GM18867 (cell line): ENCODE results near the gene OCSTAMP.

Experiments
- ATAC-seq: cut with Tn5 transposase; IDR thresholded peaks from one replicate; pipeline ENCODE4 v1.9.1; 2021; ENCODE audit warnings: mild to moderate bottlenecking, moderate library complexity; ENCODE audit not compliant: unreplicated experiment

OCSTAMP gene, protein sequence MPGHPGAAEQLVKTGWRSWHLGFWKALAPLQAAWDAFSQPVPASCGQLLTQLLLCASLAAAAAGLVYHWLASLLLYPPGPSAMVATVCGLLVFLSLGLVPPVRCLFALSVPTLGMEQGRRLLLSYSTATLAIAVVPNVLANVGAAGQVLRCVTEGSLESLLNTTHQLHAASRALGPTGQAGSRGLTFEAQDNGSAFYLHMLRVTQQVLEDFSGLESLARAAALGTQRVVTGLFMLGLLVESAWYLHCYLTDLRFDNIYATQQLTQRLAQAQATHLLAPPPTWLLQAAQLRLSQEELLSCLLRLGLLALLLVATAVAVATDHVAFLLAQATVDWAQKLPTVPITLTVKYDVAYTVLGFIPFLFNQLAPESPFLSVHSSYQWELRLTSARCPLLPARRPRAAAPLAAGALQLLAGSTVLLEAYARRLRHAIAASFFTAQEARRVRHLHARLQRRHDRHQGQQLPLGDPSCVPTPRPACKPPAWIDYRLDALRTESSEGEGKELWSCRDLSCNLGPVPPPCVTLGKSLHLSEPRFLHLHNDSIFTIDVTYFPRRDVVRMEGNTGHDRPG

DNA sequence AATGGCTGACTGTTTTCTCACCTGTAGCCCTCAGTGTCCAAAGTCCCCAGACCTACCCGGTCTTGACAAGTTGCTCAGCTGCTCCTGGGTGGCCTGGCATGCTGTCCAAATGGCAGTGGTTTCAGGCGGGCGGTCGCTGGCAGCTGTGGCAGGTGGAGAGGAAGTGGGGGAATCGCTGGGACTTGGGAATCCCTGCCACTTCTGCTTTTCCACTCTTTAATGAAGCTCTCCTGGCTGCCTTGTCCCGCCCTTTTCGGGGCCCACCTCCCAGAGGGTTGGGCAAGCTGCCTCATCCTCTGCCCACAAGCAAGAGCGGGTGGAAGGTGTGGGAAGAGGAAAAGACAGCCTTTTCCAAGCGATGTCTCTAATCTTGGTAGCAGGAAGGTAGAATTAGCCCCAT is at the start of gene OCSTAMP:
TSS of gene OCSTAMP (minus strand) at position 194 of the 400 bp plus-strand sequence. CDS start at position 100, 94 bp downstream.
- ATAC-seq, result no peak

DNA sequence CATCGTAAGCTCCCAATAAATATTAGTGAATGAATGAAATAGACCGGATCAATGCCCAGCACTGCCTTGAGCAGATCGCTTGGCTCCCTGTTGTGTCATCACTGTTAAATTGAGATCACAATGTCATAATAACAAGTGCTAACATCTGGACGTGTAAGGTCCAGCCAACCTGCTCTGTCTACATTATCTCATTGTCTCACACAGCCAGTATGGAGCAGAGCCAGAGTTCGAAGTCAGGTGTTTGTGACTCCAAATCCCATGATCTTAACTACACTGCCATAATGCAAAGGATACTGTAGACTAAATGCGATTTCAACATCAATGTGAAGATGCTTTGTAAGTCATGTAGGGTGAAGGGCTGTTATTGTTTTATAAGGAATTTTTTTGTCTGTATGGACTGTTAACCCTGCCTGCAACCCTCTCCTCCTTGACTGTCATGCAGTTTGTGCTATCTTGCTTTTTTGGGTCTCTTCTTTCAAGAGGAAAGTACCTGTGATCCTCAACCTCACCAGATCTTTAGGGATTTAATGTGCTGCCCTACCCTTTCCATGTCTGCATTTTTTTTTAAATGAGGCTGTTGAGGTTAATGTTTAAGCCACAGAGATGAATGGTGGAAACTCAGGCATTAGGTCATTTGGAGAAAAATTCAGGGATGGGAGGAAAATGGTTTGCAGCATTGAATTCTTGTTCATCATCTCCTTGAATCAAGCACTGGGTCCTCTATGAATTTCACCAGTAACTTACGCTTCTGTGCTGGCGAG is 49.0 kb upstream of the OCSTAMP start:
- no peak for ATAC-seq

DNA sequence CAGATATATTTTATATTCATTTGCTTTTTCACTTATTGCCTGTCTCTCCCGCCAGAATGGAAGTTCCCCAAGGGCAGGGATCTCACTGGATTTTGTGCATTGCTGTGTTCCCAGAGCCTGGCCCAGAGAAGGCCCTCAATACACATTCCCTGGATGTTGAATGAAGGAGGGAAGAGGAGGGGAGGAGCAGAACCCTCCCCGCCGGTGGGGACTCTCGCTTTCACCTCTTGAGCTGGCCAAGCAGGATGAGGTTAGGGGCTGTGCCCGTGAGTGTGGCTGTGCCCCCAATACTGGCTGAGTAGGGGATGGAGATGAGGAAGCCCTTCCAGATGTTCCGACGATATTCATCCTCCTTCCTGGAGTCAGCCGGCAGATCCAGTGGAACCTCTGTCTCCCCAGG is 45.5 kb upstream of the OCSTAMP start:
- ATAC-seq, result no peak

DNA sequence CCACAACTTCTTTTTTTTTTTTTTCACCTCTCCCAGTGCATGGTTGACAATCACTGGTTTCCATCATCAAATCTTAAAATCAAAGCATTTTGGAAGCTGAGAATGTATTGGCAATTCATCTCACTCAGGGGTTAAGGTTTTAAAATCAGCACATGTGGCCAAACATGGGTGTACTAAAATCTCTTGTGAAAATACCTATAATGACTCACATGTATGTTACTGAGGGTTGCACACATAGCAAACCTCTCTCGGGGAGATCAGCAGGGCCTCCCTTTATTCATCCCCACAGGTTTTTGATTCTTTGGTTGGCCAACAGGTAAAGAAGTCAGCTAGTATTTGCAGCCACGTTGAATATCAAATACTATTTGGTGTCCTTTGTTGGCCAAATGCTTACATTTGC is 44.3 kb upstream of the OCSTAMP start:
- ATAC-seq, result no peak

DNA sequence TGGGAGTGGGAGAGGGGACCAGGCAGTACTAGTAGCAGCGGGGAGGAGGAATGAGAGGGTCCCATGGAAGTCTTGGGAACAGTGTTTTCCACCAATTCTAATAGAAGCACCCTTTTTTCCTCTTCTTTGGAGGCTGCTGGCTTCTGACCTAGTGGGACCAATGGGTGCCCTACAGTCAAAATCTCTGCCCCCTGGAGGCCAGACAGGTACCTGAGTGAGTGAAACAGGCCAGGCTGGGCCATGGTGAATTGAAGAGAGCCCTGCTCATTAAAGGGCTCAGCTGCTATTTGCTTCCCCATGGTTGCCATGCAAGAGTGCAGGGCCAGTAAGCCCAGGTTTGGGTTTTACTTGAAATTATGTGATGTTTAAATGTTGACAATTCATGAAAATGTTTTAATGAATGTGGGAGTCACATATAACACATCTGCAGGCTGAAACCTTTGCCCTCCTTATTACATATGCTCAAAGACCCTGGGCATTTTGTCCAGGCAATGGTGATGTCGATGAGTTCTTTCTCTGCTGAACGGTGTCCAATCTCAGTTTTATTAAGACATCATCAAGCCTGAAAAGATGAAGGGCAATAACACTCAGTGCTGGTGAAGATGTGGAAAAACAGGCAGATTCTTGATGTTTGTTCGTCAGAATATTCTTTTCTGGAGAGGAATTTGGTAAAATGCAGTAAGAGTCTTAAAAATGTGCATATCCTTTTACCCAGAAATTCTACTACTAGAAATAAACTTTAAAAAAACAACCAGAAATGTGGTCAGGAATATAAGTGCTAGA is 42.3 kb upstream of the OCSTAMP start:
- ATAC-seq, result no peak

DNA sequence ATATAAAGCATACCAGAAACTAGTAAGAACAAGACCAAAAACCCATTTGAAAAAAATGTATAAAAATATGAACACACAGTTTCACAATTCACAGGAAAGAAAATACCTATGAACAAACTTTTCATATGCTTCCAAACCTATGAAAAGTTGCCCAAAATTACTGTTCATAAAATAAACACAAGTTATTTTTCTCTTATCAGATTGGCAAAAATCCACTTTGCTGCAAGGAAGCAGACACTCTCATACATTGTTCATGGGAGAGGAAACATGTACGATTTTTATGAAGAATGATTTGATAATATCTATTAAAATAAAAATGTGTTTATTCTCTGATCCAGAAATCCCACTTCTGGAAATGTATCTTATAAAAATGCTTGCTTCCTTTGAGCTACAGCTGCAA is 40.0 kb upstream of the OCSTAMP start:
- no peak for ATAC-seq

DNA sequence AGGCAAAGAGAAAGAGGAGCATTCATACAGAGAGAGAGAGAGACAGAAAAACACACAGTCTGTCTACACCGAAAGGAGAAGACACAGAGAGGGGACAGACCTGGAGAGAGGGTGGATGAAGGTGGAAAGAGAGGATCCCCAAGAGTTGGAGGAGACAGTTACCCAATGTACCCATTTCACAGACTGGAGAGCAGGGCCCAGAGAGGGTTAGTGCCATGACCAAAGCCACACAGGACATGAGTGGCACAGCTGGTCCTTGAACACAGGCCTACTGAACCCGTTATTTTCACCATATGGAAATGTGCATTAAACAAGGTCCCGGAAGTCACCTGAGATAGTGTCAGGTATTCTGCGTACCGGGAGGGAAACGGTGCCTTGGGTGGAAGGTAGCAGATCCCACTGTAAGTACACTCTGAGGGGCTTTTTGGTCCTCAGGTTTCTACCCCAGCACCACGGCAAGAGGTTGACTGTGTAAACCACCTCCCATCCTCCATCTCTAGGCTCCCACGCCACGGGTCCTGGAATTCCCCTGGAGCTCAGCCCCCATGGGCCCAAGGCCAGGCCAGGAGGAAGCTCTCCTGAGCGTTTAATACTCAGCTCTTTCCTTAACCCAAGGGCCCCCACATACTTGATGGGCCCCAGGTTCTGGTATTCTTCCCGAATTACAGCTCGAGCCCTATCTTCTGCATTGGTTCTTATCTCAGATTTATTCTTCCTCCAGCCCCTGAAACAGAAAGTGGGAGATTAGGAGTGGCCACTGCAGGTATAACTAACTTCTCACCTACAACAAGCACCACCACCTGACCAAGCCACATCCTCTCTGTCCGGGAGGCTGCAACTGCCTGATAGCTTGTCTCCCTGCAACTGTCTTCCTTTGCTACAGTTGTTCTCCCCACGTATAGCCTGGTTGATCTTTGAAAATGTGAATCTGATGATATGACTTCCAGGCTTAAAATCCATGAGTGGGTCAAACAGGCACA is 38.4 kb upstream of the OCSTAMP start:
- no peak for ATAC-seq

DNA sequence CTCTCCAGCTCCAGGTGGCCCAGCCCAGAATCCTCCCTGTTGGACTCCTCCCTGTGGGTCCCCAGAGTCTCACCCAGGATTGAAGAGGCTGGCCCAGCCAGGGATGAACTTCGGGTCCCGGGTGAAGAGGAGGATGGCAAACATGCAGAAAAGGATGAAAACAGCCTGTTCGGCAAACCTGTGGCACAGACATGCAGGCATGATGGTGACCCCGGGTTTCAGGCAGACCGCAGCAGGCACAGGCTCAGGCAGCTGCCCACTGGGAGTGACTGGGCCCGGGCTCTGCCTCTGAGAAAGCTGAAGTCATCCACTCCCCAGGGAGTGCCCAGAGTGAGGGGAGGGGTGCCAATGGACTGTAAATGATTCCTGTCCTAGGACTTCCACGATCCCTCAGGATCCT is 37.5 kb upstream of the OCSTAMP start:
- ATAC-seq, result no peak

DNA sequence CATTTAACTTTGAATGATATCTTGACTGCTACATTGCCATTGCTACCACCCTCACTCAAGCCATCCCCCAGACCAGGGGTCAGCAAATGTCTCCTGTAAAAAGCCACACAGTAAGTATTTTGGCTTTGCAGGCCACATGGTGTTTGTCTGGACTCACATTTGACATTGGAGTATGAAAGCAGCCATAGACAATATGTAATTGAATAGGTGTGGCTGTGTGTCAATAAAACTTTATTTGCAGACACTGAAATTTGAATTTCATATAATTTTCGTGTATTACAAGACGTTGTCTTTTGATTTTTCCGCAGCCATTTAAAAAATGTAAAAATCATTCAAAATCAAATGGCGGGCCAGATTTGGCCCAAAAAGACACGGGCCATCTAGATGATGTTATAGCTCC is 36.3 kb upstream of the OCSTAMP start:
- ATAC-seq, result no peak

DNA sequence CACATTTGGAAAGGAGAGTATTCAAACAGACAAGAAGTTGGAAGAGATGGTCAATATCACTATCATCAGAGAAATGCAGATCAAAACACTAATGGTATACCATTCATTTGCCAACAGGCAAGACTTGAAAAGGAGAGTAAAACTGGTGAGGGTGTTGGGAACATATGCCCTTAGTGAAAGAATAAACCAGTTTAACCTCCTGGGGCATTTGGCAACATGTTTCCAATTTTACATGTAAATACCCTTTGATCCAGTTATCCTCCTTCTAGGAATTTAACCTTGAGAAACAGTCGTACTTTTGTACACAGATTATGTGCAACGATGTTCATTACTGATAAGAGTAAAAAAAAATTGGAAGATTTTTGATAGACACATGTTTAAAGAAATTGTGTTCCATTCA is 34.1 kb upstream of the OCSTAMP start:
- ATAC-seq, result no peak

DNA sequence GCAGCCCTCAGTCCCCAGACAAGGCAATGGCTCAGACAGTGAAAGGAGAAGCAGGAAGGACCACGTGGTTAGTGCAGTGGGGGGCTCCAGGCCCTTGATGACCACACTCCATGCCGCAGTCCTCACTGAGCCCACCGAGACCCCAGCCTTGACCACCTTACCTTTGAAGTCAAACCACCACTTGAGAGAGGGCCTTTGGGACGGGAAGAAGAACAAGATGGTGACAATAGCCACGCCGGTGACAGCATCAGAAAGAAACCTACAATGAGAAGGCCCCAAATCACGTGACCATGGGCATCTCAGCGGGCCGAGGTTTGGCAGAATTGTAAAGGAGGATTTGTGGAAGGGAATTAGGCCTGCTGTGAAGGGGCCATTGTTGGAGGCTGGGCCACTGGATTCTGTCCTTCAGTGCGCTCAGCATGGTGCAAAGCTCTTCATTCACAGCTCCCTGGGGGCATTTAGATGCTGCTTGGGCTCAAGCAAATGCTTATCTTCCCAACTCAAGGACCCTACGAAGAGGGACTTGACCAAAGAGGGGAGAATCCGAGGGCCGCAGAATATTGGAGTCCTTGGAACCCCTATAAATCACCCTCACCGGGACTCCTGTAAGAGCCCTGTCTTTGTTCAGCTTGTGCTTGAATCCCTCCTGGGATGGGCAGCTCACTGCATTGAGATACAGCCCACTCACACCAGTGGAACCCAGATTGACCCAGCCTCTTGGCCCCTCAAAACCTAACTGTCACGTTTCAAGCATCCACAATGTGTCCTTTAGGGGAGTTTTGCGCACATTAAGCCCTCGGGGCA is 33.2 kb upstream of the OCSTAMP start:
- no peak for ATAC-seq

DNA sequence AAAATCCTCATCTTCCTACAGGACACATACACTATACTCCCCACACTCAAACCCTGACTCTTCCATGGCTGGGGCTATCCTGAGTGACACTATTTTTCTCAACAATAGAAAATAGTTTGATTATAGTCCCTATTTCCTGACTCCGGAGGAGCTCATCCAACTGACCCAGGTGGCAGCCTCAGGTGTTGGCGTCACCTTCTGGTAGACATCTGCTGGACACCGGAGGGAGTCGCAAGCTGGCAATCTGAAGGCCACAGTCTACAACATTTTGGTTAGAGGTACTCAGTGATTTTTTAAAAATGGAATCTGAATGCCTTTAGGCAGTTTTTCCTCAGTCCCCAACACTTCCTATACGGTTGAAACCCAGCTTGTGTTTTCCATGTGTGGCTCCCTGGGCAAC is 32.2 kb upstream of the OCSTAMP start:
- no peak for ATAC-seq

DNA sequence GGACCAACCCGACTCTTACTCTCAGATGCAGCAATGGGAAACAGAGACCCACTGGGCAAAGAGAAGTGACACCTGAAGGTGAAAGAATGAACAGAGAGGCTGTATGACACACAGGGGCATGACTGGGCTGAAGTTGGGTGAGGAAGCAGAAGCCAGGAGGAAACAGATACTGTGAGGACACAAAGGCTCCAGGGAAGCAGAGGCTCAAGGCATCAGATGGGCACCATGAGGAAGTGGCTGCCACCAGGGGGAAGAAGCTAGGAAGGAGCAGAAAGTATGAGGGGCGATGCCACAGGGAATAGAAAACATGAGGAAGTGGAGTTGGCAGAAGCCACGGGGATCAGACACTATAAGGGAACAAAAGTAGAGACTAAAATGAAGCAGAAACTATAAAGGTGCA is 30.9 kb upstream of the OCSTAMP start:
- ATAC-seq, result no peak

DNA sequence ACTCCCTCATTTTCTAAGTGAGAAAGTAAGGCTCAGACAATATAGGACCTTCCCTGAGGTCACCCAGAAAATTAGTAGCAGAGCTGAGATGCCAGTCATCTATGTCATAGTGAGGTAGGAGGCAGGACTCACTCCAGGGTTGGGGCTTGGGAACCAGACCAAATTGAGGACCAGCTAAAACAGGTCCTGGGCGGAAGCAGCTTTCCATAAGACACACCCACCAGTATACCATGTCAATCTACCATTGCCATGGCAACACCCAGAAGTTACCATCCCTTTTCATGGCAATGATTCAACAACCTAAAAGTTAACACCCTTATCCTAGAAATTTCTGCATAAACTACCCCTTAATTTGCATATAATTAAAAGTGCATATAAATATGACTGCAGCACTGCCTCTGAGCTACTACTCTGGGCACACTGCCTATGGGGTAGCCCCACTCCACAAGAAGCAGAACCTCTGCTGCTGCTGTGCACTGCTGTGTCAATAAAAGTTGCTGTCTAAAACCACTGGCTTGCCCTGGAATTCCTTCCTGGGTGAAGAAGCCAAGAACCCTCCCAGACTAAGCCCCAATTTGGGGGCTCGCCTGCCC is 30.3 kb upstream of the OCSTAMP start:
- ATAC-seq, result no peak

DNA sequence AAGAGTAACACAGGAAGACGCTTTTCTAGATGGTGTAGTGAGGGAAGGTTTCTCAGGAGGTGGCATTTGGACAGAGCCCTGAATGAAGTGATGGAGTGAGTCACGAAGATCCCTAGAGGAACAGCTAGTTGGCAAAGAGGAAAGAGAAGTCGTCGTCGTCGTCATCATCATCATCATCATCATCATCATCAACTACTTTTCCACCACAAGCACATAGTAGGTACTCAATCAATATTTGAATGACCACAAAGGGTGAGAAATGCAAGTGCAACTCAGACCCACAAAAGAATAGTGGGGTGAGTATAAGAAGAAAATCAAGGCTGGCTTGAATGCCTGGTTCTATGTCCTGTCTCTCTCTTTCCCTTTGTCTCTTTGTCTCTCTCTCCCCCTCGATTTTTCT is 28.3 kb upstream of the OCSTAMP start:
- no peak for ATAC-seq

DNA sequence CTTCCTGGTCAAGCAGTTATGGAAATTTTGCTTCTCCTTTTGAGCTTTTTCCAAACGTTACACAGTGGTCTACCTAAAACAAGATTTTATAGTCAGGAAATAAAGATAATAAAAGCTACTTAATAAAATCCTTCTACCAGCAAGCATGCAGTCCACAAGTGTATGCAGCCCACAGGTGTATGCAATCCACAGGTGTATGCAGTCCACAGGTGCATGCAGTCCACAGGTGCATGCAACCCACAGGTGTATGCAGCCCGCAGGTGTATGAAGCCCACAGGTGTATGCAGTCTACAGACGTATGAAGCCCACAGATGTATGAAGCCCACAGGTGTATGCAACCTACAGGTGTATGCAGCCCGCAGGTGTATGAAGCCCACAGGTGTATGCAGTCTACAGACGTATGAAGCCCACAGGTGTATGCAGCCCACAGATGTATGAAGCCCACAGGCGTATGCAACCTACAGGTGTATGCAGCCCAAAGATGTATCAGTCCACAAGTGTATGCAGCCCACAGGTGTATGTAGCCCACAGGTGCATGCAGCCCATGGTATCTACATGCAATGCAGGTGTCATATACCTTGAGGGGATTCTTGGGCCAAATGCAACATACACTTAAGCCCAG is 26.4 kb upstream of the OCSTAMP start:
- ATAC-seq, result no peak

DNA sequence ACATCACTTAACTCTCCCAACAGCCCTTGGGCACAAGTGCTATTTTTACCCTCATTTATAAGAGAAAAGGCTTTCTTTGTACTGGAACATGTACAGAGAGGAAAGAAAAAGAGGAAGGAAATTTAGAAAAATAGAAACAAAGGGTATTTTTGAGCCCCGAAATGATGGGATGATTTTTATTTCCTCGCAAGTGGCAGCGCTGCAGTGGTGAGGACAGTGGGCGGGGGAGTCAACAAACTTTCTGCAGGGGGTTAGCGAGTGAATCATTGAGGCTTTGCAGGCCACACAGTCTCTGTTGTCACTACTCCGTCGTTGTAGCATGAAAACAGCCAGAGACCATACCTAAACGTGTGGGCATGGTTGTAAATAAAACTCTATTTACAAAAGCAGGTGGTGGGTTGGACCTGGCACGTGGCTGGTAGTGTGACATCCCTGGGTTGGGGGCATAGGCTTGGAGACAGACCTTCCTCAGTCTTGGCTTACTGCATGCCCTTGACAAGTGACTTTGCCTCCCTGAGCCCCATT is 25.5 kb upstream of the OCSTAMP start:
- ATAC-seq, result no peak

DNA sequence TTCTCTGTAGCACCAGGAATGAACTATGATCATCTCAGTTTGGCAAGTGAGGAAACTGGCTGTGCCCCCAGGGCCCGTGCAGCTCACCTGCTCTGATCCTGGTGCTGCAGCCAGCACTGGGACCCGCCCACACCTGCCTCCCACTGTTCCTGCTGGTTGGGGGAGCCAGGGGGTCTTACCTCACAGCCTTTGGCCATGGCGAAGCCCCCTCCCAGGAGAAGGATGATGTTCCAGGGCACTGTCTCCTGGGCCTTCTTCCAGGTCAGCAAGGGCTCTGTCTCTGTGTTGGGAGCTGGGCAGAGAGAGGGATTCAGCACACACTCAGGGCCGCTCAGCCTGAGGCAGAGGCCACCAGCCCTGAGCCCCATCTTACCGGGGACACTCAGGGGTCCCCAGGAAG is 24.9 kb upstream of the OCSTAMP start:
- no peak for ATAC-seq
